ENCODE measurements around the gene MPPED1.

Gene MPPED1

DNA sequence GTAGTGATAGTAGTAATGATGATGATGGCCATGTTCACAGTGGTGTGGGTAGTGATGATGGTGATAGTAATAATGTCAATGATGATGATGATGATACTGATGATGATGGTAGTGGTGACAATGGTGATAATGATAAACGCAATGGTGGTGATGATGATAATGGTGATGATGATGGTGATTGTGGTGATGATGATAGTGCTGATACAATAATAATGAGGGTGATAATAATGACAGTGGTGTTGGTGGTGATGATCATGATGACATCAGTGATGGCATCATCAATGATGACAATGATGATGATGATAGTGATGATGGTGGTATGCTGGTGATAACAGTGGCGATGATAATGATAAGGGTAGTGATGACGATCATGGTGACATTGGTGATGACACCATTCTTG is 92.3 kb downstream of the MPPED1 start:
- DNase-seq, result no peak

DNA sequence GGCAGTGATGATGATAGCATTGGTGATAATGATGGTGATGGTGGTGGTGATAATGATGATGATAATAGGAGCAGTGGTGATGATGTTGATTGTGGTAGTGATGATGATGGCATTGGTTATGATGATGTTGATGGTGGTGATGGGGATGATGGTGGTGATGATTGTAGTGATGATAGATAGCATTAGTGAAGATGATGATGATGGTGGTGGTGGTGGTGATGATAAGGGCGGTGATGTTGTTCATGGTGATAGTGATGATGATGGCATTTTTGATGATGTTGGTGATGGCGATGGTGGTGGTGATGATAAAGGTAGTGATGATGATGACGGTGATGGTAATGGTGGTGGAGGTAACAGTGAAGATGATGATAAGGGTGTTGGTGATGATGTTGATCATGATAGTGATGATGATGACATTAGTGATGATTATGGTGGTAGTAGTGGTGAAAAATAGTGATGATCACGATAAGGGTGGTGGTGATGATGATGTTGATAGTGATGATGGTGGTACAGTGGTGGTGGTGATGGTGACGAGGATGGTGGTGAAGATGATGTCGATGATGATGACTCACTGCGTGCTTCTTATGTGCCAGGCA is 93.0 kb downstream of the MPPED1 start:
- no peak for DNase-seq

DNA sequence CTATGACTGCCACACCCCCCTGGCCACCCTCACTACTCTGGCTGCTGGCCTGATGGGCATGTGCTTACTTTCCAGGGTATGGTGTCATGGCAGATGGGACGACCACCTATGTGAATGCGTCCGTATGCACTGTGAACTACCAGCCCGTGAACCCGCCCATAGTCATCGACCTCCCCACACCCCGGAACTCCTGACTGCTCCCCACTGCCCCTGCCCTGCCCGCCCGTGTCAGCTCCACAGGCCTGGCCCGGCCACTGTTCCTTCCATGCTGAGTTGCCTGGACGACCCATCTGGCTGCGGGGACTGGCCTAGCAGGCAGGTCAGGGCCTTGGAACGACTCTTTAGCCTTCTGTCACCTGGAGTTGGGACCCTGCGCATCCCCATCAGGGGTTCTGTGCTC is 93.6 kb downstream of the MPPED1 start:
- no peak for DNase-seq

DNA sequence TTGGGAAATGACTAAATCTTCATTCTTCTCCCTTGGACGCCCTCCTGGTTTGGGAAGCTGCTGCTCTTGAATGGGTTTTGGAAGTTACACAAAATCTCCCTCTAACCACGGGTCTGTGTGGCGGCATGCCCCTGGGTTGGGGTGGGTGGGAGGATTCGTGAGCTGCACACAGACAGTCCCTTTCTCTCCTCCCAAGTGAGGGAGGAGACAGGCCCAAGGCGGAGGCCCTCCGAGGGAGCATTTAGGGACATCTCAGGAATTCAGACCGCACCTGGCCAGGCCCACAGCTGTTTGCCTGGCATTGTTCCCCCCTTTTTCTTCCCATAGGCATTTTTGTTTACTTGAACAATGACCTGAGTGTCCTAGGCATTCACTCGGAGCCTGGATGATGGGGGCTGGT is 94.1 kb downstream of the MPPED1 start:
- no peak for DNase-seq

DNA sequence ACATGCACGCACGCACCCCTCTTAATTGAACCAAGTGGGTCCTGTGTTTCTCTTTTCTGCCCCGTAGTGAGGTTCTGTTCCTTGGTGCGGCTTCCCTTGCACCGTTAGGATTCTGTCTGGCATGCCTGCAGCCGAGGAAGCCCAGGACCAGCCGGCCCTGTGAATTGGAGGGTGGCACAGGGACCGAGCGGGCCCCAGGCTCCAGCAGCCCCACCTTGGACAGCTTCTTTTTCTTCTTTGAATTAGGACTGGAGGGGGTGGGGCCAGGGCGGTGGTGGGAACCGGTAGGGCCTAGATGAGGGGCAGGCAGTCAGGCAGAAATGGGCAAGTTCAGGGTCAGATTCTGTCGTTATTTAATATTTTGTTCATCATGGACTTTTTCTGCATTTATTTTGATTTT is 94.7 kb downstream of the MPPED1 start:
- no peak for DNase-seq

DNA sequence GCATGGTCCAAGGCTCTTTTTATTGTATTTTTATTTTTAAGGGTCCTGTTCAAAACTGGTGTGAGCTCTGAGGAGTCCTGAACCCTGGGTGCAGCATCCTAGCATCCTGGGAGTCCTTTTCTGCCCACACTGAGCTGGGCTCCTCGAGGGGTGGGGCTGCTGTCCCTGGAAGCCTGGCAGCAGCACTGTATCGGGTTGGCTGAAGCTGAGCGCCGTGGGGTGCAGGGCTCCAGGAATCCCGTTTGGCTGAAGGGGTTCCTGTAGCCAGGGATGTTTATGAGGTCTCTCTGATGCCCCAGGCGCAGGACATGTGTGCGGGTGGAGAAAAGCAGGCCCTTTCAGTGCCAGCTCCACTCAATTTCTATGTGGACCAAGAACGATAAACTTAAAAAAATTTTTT is 95.4 kb downstream of the MPPED1 start:
- DNase-seq, result no peak

DNA sequence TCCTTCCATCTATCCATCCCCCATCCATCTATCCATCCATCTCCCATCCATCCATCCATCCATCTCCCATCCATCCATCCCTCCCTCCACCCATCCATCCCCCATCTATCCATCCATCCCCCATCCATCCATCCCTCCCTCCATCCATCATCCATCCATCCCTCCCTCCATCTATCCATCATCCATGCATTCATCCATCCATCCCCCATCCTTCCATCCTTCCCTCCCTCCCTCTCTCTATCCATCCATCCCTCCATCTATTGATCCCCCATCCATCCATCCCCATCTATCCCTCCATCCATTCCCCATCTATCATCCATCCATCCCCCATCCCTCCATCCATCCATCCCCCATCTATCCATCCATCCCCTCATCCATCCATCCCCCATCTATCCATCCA is 96.7 kb downstream of the MPPED1 start:
- DNase-seq, result no peak

DNA sequence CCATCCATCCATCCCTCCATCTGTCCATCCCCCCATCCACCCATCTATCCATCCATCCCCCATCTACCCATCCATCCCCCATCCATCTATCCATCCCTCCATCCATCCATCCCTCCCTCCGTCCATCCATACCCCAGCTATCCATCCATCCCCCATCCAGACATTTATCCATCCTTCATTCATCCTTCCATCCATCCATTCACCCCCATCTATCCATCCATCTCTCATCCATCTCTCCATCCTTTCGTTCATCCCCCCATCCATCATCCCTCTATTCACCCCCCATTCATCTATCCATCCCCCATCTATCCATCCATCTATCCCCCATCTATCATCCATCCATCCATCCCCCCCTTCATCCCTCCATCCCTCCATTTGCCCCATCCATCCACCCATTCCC is 97.5 kb downstream of the MPPED1 start:
- DNase-seq, result no peak

DNA sequence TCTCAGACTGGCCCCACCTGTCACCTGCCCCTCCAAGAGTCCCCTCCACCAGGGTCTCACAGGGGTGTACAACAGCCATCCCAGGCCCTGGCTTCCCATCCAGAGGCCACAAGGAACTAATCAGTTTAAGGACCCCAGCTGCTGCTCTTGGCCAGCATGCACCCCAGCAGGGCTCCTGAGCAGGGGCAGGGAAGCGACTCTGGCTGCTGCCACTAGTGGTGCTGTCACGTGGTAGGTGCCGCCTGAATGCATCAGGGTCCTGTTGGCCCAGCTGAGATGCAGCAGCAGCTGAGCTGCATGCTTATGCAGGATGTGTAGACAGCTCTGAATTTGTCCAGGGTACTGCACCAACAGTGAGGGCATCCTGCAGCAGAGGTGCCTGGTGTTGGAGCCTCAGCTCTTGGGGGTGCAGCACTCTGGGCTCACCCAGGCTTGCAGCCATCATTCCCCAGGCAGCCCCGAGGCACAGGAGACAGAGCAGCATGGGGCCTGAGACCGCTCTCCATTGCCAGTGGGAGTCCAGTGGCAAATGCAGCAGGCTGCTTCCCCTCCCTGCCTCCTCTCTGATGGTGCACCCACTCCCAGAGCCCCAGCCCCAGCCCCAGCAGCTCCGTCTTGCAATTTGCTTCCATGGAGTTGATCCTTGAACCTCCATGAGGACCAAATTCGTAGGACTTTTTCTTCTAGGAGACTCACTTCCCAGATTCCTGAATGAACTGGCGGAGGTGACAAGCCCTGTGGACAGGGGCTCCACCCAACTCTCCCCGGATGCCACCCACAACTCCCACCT is 98.7 kb downstream of the MPPED1 start:
- DNase-seq, result no peak

DNA sequence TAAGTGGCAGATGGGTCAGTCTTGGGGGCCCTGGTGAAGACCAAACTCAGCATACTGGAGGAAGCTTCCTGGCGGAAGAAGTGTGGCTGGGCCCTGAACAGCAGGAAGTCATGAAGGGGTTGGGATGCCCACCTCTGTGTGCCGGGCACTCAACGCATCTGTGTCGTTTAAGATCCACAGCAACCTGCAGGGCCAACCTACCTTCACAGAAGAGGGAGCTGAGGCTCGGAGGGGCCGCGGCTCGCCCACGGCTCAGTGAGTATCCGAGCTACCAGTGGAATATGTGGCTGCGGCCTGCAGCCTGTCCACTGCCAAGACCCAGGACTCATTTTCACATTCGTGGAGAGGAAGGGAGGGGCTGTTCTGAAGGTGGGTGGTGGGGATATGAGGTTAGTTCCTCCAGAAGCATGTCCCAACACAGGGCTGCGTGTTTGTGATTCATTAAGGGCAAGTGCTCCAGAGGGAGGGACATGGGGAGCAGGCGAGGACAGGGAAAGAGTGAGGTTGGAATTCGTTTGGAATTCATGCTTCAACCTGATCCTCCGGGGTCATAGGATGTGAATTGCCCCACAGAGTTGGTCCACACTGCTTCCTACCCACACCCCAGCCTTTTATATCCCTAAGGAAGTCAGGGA is 99.6 kb downstream of the MPPED1 start:
- no peak for DNase-seq

DNA sequence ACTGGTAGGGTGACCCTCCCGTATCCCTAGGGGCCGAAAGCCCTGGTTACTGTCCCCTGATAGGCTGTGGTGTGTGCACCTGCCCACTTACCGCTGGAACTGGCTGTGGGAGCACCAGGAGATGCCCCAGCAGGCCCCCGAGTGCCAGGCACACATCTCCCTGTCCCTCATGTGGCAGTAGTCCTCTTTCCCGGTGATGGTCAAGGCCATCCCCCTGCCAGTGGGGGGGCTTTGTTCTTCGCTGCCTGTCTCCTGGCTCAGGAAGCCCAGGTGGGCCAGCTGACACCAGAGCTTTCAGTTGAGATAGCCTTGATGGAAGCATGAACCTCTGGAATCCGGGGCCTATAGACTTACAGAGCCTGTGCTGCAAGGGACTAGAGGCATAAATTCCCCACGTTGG is 100.5 kb downstream of the MPPED1 start:
- DNase-seq, result no peak

DNA sequence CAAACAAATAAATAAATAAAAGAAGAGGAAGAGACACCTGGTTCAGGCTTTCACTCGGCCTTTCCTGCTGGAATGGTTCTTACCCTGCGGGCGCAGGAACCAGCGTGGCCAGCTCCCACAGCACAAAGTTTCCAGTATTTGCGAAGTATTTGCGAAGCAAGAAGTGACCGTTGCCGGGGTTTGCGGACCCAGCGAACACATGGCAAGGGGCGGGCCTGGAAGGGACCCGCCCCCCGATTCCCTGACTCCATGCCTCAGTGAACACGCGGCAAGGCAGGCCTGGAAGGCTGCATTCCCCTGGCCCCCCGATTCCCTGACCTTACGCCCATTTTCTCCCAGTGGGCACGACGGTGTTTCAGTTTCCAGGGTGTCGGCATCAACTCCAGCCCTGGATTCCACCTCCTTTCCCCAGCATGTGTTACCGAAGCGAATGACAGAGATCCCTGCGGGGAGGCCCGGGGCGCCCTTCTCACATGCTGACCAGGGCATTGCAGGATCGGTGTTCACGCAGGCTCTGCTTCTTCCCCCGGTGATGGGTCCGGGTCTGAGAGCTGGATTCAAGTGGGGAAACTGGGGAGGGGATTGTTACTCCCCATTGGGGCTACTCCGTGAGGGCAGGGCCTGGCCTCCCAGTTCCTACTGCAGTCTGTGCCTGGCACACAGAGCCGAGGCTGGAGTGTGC is 102.8 kb downstream of the MPPED1 start:
- no peak for DNase-seq

DNA sequence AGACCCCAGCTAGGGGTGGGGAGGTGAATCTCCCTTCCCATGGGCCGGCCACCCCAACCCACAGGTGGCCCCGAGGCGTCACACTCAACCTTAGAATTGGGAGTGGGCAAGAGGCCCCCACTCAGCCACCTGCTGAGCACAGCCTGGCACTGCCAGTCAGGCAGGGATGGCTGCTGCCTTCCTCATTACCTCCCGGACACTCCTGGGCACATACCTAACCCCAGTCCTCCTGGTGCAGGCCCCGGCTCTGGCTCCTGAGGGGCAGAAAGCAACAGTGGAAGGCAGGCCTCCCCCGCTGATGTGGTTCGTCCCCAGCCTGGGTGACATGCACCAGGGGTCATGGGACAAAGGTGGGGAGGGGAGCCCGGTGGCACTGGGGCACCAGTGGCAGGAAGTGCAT is 103.6 kb downstream of the MPPED1 start:
- DNase-seq, result no peak

DNA sequence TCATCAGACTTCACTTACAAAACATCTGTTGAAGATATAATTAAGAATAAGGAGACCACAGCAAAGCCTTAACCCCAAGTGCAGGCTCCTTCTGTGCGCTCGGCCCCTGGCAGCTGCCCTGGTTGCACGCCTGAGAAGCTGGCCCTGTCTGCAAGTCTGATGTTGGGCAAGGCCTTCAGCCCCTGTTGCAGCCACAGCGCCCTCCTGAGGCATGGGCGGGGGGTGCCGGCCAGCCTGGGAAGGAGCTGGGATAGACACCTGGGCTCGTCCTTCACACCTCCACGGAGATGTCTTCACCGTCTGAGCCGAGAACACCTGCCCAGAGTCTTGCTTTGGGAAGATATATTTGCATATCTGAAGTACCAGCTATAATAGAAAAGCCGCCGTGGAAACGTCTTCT is 104.1 kb downstream of the MPPED1 start:
- DNase-seq, result no peak

DNA sequence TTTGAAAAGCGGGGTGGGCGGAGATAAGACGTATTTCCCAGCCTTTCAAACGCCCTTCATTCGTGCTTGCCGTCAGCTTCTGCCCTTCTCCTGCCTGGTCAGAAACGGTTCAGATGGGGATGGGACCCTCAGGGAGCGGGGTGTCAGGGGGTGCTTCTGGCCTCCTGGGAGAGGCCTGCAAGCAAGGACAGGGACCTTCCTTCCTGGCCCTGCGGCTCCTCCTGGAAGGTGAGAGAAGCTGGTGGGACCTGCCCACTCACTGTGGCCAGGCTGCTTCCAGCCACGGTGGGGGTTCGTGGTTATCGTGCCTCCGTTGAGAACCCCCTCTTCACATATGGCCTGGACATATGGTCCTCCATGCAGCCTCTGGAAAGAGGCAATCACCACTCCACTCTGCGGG is 104.6 kb downstream of the MPPED1 start:
- no peak for DNase-seq

DNA sequence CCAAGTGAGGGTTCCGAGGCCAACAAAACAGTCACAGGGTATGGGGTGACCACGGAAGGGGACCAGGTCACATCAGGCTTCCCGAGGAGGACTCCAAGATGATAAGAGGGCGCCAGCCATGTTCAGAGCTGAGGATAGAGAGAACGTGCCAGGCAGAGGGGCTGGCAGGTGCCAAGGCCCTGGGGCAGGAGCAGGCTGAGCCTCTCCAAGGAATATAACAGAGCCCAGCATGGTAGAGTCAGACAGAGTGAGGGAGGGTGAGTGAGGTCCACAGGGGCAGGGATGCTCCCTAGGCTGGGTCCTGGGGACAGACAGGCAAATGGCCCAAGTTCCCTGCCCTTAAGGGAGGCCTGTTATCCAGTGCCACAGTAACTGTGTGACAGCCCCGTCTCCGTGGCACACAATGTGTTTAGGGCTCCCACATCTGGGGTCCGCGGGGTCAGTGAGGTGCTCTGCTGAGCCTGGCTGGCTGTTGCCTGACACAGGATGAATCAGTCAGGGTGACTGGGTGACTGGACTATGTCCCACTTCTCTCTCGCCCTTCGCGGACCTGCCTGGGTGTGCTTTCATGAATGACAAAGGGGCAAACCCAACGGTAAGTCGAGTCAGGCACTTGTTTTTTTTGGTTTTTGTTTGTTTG is 105.3 kb downstream of the MPPED1 start:
- no peak for DNase-seq

DNA sequence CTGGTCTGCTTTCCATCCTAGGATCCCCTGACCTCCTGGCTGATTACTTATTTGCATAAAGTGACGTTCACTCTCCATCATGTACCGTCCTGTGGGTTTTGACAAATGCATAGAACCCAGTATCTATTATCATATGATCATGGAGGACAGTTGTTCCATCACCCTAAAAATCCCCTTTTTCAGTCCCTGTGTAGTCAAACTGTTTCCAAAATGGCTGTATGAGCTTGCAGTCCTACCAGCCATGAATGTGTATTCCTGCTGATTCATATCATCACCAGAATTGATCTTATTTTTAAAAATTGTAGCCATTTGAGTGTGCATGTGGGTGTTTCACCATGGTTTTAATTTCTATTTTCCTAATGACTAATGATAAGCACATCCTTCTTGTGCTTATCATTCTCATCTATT is 108.8 kb downstream of the MPPED1 start:
- DNase-seq, result no peak

DNA sequence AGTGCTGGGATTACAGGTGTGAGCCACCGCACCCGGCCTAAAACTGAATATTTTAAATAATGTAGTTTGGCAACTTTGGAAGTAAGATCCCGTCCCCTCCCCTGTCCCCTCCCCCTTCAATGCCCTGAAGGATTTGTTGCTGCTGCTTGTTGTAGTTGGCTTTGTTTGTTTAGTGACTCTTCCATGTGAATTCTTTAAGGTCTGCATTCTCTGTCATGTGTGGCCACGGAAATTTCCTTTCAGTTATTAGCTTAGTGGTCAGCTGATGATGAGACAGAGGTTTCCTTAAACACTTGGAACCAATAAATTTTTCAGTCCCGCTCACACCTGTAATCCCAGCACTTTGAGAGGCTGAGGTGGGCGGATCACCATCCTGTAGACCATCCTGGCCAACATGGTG is 109.9 kb downstream of the MPPED1 start:
- DNase-seq, result no peak

DNA sequence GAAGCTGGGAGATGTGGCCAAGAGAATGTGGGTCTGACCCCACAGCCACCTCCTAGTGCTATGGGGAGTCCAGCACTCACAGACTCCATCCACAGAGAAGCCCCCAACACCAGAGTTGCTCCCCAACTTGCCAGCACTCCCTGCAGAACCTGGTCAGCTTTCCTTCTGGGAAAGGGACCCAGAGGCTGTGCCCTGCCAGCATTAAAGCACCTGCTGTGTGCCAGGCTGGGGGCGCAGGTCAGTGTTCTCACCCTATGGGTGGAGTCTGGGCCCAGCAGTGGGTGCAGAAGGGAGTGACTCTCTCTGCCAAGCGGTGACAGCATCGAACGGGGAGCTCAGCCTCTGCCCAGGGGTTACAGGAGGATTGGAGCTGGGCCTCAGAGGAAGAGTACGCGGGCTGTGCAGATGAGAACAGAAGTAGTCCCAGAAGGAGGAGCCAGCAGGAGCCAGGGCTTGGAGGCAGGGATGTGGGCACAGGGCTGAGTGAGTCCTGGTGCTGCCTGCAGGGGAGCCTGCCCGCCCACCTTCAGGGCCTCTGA is 114.4 kb downstream of the MPPED1 start:
- no peak for DNase-seq

DNA sequence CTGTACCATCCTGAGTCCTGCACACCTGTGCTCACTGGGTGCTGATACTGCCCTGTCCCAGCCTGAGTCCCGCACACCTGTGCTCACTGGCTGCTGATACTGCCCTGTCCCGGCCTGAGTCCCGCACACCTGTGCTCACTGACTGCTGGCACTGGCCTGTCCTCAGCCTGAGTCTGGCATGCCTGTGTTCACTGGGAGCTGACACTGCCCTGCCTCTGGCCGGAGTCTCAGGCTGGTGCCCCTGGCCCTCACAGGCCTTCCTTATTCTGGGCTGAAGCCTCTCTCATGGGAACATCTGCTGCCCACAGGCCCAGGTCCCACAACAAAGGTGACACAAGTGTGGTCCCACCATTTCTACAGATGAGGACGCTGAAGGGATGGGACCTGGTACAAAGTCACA is 115.1 kb downstream of the MPPED1 start:
- no peak for DNase-seq

DNA sequence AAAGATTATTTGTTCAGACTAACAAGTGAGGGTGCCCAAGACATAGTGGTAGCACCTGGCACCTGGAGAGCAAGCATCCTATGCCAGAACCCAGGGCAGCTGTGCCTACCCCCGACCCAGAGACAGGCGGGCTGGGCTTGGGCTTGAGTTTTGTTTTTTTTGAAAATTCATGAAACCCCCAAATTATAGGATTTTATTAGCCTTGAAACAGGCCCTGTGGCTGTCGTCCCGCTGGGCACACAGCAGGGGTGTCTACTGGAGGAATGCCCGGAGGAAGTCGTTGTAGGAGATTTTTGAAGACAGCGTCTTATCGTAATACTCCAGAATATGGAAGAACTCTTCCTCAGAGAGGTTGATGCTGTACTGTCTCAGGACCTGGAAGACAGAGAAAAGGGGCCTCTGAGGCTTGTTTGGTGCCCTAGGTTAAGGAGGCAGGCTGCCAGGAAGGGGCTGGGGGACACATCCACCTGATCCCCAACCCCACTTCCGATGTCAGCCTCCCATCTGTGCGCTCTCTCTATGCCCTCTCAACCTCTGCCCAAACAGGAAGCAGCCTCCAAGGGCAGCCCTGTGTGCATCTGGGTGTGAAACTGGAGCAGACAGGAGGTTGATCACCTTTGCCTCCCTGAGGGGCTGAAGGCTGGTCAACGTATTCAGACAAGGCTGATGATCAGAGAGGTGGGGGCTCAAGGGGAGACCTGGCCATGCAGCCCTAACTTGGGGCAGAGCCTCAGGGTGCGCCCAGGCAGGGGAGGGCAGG is 117.0 kb downstream of the MPPED1 start:
- no peak for DNase-seq

DNA sequence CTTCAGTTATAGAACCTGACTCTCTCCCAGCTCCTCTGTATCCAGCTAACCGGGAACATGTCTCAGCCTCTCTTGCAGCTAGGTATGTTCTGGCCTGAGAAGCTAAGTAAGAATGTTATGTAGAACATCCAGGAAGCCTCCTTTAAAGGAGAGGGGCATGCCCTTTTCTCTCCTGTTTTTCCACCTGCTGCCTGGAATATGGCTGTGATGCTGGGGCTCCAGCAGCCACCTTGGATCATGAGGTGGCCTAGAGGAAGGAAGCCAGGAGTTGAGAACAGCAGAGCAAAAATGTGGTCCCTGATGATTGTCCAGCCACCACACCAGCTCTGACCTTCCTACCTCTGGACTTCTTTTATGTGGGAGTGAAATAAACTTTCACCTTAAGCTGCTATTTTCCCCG is 117.6 kb downstream of the MPPED1 start:
- DNase-seq, result no peak

All from stimulated activated CD4-positive, alpha-beta T cell treated with anti-CD3 and anti-CD28 coated beads, Interleukin-2, amount 100 ng/mL, for 48 hours (primary cell).